A549 treated with DMSO at 1 μM for 4 hours (cell line): ENCODE data around the gene RRAD. TPM values are rescaled to one million over a fixed set of nuclear protein-coding genes. Genes with fewer than 3 reads are reported as not detected.

Experiments
- total RNA-seq: library from RNA; stranded (reverse); fragments of 200-300 nt; extraction: Qiagen RNA extraction; gene quantifications from 5 replicates; pipeline ENCODE4 v1.2.3, GENCODE V29; 2022; ENCODE audit warnings: low read depth

RRAD gene, protein sequence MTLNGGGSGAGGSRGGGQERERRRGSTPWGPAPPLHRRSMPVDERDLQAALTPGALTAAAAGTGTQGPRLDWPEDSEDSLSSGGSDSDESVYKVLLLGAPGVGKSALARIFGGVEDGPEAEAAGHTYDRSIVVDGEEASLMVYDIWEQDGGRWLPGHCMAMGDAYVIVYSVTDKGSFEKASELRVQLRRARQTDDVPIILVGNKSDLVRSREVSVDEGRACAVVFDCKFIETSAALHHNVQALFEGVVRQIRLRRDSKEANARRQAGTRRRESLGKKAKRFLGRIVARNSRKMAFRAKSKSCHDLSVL
- 9.6 to 19.5 TPM (median 11.4 TPM) in 5 replicates for total RNA-seq

DNA sequence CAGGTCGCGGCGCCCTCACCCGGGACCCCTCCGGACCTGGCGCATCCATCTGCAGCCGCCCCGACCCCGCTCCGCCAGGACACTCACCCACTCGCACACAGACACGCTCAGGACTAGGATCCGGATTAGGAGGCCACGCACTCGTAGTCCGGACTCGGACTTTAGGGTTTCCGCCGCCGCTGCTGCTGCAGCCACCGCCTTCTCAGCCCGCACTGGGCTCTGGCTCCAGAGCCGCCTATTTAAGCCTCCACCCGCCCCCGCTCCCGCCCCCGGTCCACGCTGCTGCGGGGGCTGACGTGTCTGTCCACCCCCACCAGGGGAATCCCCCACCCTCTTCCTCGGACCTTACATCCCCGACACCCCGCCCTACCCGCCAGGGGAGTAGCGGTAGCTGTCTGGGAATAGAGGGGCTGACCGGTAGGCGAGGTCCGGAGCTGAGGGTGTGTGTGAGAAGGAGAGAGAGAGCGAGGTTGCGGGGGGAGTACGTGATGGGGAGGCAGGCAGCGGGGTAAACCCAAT is at the start of gene RRAD:
Gene RRAD (minus strand): TSS at position 214 of the 519 bp plus-strand sequence. CDS start 356 bp downstream, outside the sequence.

DNA sequence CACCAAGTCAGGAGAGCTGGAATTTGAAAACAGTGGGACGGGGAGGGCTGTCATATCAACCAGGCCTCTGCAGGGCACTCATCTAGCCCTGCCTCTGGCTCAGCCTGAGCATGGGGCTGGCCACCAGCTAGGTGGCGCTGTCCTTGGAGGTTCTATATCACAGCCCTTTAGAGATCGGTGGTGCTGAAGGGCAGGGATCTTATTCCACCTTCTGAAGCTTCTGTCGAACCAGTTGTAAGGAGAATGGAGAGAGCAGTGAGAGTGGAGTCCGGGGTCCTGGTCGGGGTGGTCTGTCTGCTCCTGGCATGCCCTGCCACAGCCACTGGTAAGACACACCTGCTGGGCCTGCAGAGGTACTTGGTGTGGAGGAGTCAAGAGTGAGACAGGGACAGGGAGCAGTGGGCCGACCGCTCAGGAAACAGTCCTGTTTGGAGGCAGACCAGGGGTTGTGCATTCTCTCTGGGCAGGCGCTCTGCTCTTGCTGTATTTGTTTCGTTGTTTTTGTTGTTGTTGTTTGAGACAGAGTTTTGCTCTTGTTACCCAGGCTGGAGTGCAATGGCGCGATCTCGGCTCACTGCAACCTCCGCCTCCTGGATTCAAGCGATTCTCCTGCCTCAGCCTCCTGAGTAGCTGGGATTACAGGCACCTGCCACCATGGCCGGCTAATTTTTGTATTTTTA is 35.9 kb upstream of the RRAD start, which contains the start of gene CES3:
Gene CES3 (plus strand): TSS at position 202 of the 680 bp plus-strand sequence. CDS start 42 bp downstream, at position 244.

DNA sequence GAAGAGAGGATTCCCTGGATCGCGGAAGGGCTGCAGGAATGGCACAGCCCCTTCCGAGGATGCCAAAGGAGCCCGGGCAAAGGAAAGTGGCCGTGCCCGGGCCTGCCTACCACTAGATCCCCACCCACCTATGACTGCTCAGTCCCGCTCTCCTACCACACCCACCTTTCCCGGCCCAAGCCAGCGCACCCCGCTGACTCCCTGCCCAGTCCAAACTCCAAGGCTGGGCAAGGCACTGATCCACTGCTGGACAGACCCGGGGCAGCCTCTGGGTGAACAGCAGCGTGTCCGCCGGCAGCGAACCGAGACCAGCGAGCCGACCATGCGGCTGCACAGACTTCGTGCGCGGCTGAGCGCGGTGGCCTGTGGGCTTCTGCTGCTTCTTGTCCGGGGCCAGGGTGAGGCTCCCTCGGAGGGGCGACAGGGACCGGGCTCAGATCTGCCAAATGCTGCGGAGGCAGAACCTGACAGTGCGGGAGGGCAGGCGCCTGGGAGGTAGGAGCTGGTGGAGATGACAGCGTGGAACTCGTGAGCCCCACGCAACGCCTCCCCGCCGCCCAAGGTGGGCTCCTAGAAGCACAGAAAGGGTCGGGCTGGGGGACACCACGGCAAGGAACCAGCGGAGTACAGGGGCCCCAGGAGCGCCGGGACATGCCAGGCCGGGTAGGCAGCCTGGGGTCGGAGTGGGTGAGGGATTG is 10.1 kb upstream of the RRAD start, which contains the start of gene CES2:
Gene CES2 (plus strand): TSS at position 203 of the 698 bp plus-strand sequence. CDS start 120 bp downstream, at position 323.

GRCh38 chr16:66934138-66934838 is 9.0 kb upstream of the RRAD start, which contains the start of gene CIAO2B:
Gene CIAO2B (minus strand): TSS chr16:66934402. CDS start chr16:66934364, 38 bp downstream.

GRCh38 chr16:66918803-66919568 is 6.3 kb downstream of the RRAD start, which contains the start of gene CDH16:
Gene CDH16 (minus strand): TSS chr16:66918885. CDS start chr16:66918065, 820 bp downstream.

DNA sequence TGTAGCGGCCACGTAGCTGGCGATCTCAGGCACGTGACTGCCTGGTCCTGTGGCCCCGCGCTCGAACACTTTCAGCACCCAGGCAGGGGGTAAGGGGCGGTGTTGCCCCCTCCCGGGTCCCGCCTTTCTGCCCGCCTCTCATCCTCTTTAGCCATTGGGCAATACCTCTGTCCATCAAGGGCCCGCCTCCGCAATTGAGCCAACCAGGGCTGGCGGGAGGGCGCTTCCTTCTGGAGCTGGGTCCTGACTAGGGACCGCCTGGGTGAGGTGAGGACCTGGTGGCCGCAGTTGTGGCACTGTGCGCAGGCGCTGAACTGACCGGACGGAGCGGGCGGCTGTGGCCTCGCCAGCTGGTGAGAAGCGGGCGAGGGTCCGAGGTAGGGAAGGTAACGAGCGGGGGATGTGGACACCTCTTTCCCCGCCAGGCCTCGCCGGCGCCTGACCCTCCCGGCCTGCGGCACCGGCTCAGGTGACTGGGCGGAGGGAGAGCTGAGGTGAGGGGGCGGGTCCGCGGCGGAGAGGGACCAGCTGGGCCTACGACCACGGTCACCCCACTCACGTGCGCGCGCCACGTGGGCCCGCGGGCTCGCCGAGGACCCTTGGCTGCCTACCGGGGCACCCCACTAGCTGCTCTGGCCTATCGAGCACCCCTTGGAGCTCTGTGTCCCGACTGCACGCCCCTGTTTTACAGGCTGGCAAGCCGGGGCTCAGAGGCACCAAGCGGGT is 44.9 kb downstream of the RRAD start, which contains the start of gene PDP2:
Gene PDP2 (plus strand): TSS at position 228 of the 726 bp plus-strand sequence. CDS start 3,770 bp downstream, outside the sequence.

Other genes with a start within 250 kb of the RRAD start
- gene CMTM4, start 228.8 kb downstream of the RRAD start, total RNA-seq = 23.9 to 40.7 TPM (median 34.9 TPM) in 5 replicates
- 47.0 to 57.1 TPM (median 56.7 TPM) in 5 replicates for gene DYNC1LI2, start 173.9 kb downstream of the RRAD start, total RNA-seq
- gene TERB1, start 124.0 kb downstream of the RRAD start, total RNA-seq = 0.03 to 0.17 TPM in 2 of 5 replicates, not detected in the others
- 66.3 to 74.9 TPM (median 71.6 TPM) in 5 replicates for gene NAE1, start 94.6 kb downstream of the RRAD start, total RNA-seq
- gene CA7, start 81.1 kb downstream of the RRAD start, total RNA-seq = 0.05 to 0.08 TPM in 2 of 5 replicates, not detected in the others
- 5.5 to 7.8 TPM (median 6.3 TPM) in 5 replicates for gene PDP2, start 45.0 kb downstream of the RRAD start, total RNA-seq
- gene CDH16, start 6.7 kb downstream of the RRAD start, total RNA-seq = 0.15 to 0.26 TPM (median 0.16 TPM) in 5 replicates
- gene CIAO2B, start 8.9 kb upstream of the RRAD start, total RNA-seq = 131 to 174 TPM (median 163 TPM) in 5 replicates
- gene CES2, start 10.0 kb upstream of the RRAD start, total RNA-seq = 27.9 to 31.7 TPM (median 28.9 TPM) in 5 replicates
- gene CES3, start 35.7 kb upstream of the RRAD start, total RNA-seq = 1.7 to 2.1 TPM (median 2.1 TPM) in 5 replicates
- 1.2 to 2.1 TPM (median 1.7 TPM) in 5 replicates for gene CES4A, start 63.1 kb upstream of the RRAD start, total RNA-seq
- 49.8 to 56.1 TPM (median 50.4 TPM) in 5 replicates for gene CBFB, start 103.6 kb upstream of the RRAD start, total RNA-seq
- 24.2 to 27.0 TPM (median 25.3 TPM) in 5 replicates for gene PHAF1, start 184.4 kb upstream of the RRAD start, total RNA-seq
- gene B3GNT9, start 225.5 kb upstream of the RRAD start, total RNA-seq = 6.2 to 8.7 TPM (median 7.8 TPM) in 5 replicates
- 14.3 to 19.1 TPM (median 18.5 TPM) in 5 replicates for gene TRADD, start 234.4 kb upstream of the RRAD start, total RNA-seq
- 6.1 to 10.3 TPM (median 7.8 TPM) in 5 replicates for gene FBXL8, start 234.4 kb upstream of the RRAD start, total RNA-seq
- 10.6 to 19.1 TPM (median 15.0 TPM) in 5 replicates for gene HSF4, start 239.2 kb upstream of the RRAD start, total RNA-seq
- gene NOL3, start 245.0 kb upstream of the RRAD start, total RNA-seq = 38.3 to 52.2 TPM (median 50.1 TPM) in 5 replicates